ENCODE measurements around the gene SPP1.
"Not testable (repeated sequence)": the region's sequence is repeated elsewhere in the genome, so short reads cannot be mapped to it uniquely, and the experiment has no call there.

The SPP1 gene

GRCh38 chr4:87975466-87975865 lies at the start of gene SPP1:
SPP1 (plus strand) TSS chr4:87975714; CDS start chr4:87976896, 1,182 bp downstream.
- DNase-seq, result no peak

GRCh38 chr4:87926554-87927098 lies 48.9 kb upstream of the SPP1 start:
- DNase-seq, result no peak

- DNase-seq, result no peak
Measured at GRCh38 chr4:87930629-87931028, 44.9 kb upstream of the SPP1 start.

- no peak for DNase-seq
Measured at GRCh38 chr4:87931932-87932331, 43.6 kb upstream of the SPP1 start.

GRCh38 chr4:87932718-87933141 lies 42.8 kb upstream of the SPP1 start:
- DNase-seq, result no peak

GRCh38 chr4:87933337-87933736 lies 42.2 kb upstream of the SPP1 start:
- DNase-seq, result no peak

- DNase-seq, result no peak
Measured at GRCh38 chr4:87934157-87934704, 41.3 kb upstream of the SPP1 start.

- DNase-seq, result no peak
Measured at GRCh38 chr4:87934973-87935372, 40.5 kb upstream of the SPP1 start.

GRCh38 chr4:87935954-87936353 lies 39.6 kb upstream of the SPP1 start:
- DNase-seq, result not testable (repeated sequence)

GRCh38 chr4:87937523-87937922 lies 38.0 kb upstream of the SPP1 start:
- no peak for DNase-seq

GRCh38 chr4:87938746-87939145 lies 36.8 kb upstream of the SPP1 start:
- no peak for DNase-seq

GRCh38 chr4:87939978-87940690 lies 35.4 kb upstream of the SPP1 start:
- DNase-seq, result no peak

GRCh38 chr4:87940809-87941208 lies 34.7 kb upstream of the SPP1 start:
- DNase-seq, result not testable (repeated sequence)

- no peak for DNase-seq
Measured at GRCh38 chr4:87941537-87942392, 33.7 kb upstream of the SPP1 start.

GRCh38 chr4:87943660-87944149 lies 31.8 kb upstream of the SPP1 start:
- DNase-seq, result no peak

- no peak for DNase-seq
Measured at GRCh38 chr4:87944967-87945366, 30.5 kb upstream of the SPP1 start.

- DNase-seq, result no peak
Measured at GRCh38 chr4:87946766-87947165, 28.7 kb upstream of the SPP1 start.

- DNase-seq, result no peak
Measured at GRCh38 chr4:87947381-87948160, 27.9 kb upstream of the SPP1 start.

GRCh38 chr4:87949961-87950360 lies 25.6 kb upstream of the SPP1 start:
- DNase-seq, result no peak

- DNase-seq, result no peak
Measured at GRCh38 chr4:87950493-87950892, 25.0 kb upstream of the SPP1 start.

- DNase-seq, result no peak
Measured at GRCh38 chr4:87950936-87951511, 24.5 kb upstream of the SPP1 start.

- DNase-seq, result no peak
Measured at GRCh38 chr4:87953826-87954225, 21.7 kb upstream of the SPP1 start.
